Nephron (organoid): Measurements from ENCODE around the gene MFAP1.
"Not testable (repeated sequence)": the region's sequence is repeated elsewhere in the genome, so short reads cannot be mapped to it uniquely, and the experiment has no call there.

Experiments used
- H3K27ac Mint-ChIP-seq, 3 experiments: 2 replicates each; pipeline ENCODE4 v1.8.0; 2020; ENCODE audit warnings: mixed read lengths in 3 of 3, mild to moderate bottlenecking in 2 of 3, moderate library complexity in 1 of 3
- H3K27me3 Mint-ChIP-seq: 2 replicates; pipeline ENCODE4 v1.8.0; 2021; ENCODE audit warnings: low read depth, mild to moderate bottlenecking, moderate library complexity, mixed read lengths
- H3K36me3 Mint-ChIP-seq: 2 replicates; pipeline ENCODE4 v1.8.0; 2020; ENCODE audit warnings: low read depth, mixed read lengths
- H3K4me1 Mint-ChIP-seq: 2 replicates; pipeline ENCODE4 v1.8.0; 2020; ENCODE audit warnings: mixed read lengths
- H3K4me3 Mint-ChIP-seq, 3 experiments: 2 replicates each; pipeline ENCODE4 v1.8.0; 2020; ENCODE audit warnings: mild to moderate bottlenecking in 3 of 3, mixed read lengths in 3 of 3, moderate library complexity in 2 of 3
- H3K9me3 Mint-ChIP-seq: 2 replicates; pipeline ENCODE4 v1.8.0; 2020; ENCODE audit warnings: mixed read lengths
- CTCF ChIP-seq, 3 experiments: fragments of 200-600 bp; sonication (generic); IDR thresholded peaks; one replicate each; pipeline ENCODE4 v1.5.0; 2021; ENCODE audit warnings: antibody characterized with exemption in 3 of 3; ENCODE audit not compliant: unreplicated experiment in 3 of 3

MFAP1 gene

GRCh38 chr15:43826029-43826507 lies 1.6 kb upstream of the MFAP1 start:
- no peak for TF ChIP-seq CTCF (IDR thresholded peaks at IDR 0.05; ENCODE audit: unreplicated experiment in 3 of 3)
- peaks cover 26% of the 10 kb centered on the region for H3K4me1 Mint-ChIP-seq

GRCh38 chr15:43825305-43825704 lies 815 bp upstream of the MFAP1 start:
- not testable (repeated sequence) for H3K27ac Mint-ChIP-seq, H3K27me3 Mint-ChIP-seq, H3K9me3 Mint-ChIP-seq
- Mint-ChIP-seq H3K4me1 (peaks cover 26% of the 10 kb centered on the region), H3K4me3 (peak overlapping the region; percentile 52 to 87 (median 79)), H3K36me3 (peaks cover 16% of the 10 kb centered on the region)

More at GRCh38 chr15:43826029-43826507, 1.6 kb upstream of the MFAP1 start:
- Mint-ChIP-seq H3K4me3 (peak overlapping the region; percentile 79 to 87 (median 84)), H3K27ac (peak overlapping the region in 1 of 3 experiments; percentile 67), H3K27me3 (no peaks in the 10 kb centered on the region), H3K9me3 (peaks cover 3% of the 10 kb centered on the region), H3K36me3 (peaks cover 16% of the 10 kb centered on the region)

- H3K27me3 Mint-ChIP-seq, result no peaks in the 10 kb centered on the region
- peaks cover 25% of the 10 kb centered on the region for H3K36me3 Mint-ChIP-seq
- peak overlapping the region in 1 of 3 experiments; percentile 0 for H3K27ac Mint-ChIP-seq
- peaks cover 3% of the 10 kb centered on the region for H3K9me3 Mint-ChIP-seq
- H3K4me1 Mint-ChIP-seq, result peaks cover 15% of the 10 kb centered on the region
- H3K4me3 Mint-ChIP-seq, result peak overlapping the region; percentile 52 to 77 (median 76)
- no peak for TF ChIP-seq CTCF (IDR thresholded peaks at IDR 0.05; ENCODE audit: unreplicated experiment in 3 of 3)
Measured at GRCh38 chr15:43821505-43821904, 3.0 kb downstream of the MFAP1 start.

GRCh38 chr15:43815064-43815463 lies 9.4 kb downstream of the MFAP1 start:
- not testable (repeated sequence) for H3K4me1 Mint-ChIP-seq, H3K9me3 Mint-ChIP-seq, H3K27ac Mint-ChIP-seq, H3K27me3 Mint-ChIP-seq, H3K4me3 Mint-ChIP-seq
- peaks cover 53% of the 10 kb centered on the region for H3K36me3 Mint-ChIP-seq

- Mint-ChIP-seq H3K4me1 (no peaks in the 10 kb centered on the region), H3K4me3 (no peak overlapping the region), H3K9me3 (no peaks in the 10 kb centered on the region), H3K27ac (no peak overlapping the region), H3K36me3 (peaks cover 74% of the 10 kb centered on the region), H3K27me3 (no peaks in the 10 kb centered on the region)
- TF ChIP-seq CTCF (IDR thresholded peaks at IDR 0.05; ENCODE audit: unreplicated experiment in 3 of 3), result no peak
Measured at GRCh38 chr15:43808960-43809678, 15.4 kb downstream of the MFAP1 start.

GRCh38 chr15:43808435-43808950 lies 16.0 kb downstream of the MFAP1 start:
- Mint-ChIP-seq H3K9me3 (no peaks in the 10 kb centered on the region), H3K4me1 (no peaks in the 10 kb centered on the region), H3K27me3 (no peaks in the 10 kb centered on the region), H3K27ac (no peak overlapping the region), H3K4me3 (no peak overlapping the region), H3K36me3 (peaks cover 69% of the 10 kb centered on the region)
- TF ChIP-seq CTCF (IDR thresholded peaks at IDR 0.05; ENCODE audit: unreplicated experiment in 3 of 3), result no peak

GRCh38 chr15:43802676-43803075 lies 21.8 kb downstream of the MFAP1 start:
- Mint-ChIP-seq H3K36me3 (peaks cover 68% of the 10 kb centered on the region), H3K4me1 (peaks cover 28% of the 10 kb centered on the region)
- H3K4me3 Mint-ChIP-seq, H3K27me3 Mint-ChIP-seq, H3K27ac Mint-ChIP-seq, H3K9me3 Mint-ChIP-seq: not testable (repeated sequence)
